K562 (cell line): ENCODE data around the gene KIAA0513.

Experiments
- EP300 ChIP-seq: IDR thresholded peaks from 2 replicates; pipeline ENCODE4 v1.6.1; 2012; ENCODE audit warnings: low read length, improper control_type of control experiment
- NFYB ChIP-seq: IDR thresholded peaks from 2 replicates; pipeline ENCODE4 v1.6.1; 2011; ENCODE audit warnings: mild to moderate bottlenecking, moderate library complexity; ENCODE audit not compliant: insufficient read length; ENCODE audit errors: extremely low read depth
- NR2C2 ChIP-seq, 2 experiments: fragments of 200-800 bp in 1 of 2; sonication (Bioruptor generic) in 1 of 2; sonication (generic) in 1 of 2; formaldehyde crosslinking in 1 of 2; IDR thresholded peaks; 2 replicates each; pipeline versions ENCODE4 v1.6.1 to v1.8.0; 2016 to 2022; ENCODE audit warnings: mild to moderate bottlenecking in 1 of 2, missing compliant biosample characterization in 1 of 2, missing genetic modification characterization in 1 of 2, missing genetic modification reagents in 1 of 2
- RFX5 ChIP-seq: IDR thresholded peaks from 2 replicates; pipeline ENCODE4 v1.6.1; 2011; ENCODE audit warnings: low read depth, mild to moderate bottlenecking, improper control_type of control experiment, low read length
- SMAD1 ChIP-seq: fragments of 150-350 bp; IDR thresholded peaks from 2 replicates; pipeline ENCODE4 v1.6.1; 2014; ENCODE audit warnings: low read length, low read depth; ENCODE audit not compliant: partially characterized antibody
- SOX6 ChIP-seq: fragments of 450-650 bp; IDR thresholded peaks from 2 replicates; pipeline ENCODE4 v1.6.1; 2014; ENCODE audit warnings: mild to moderate bottlenecking
- TBP ChIP-seq: optimal IDR thresholded peaks from 2 replicates; pipeline ENCODE3; 2011; ENCODE audit warnings: low read depth, low read length, improper control_type of control experiment
- XRCC3 ChIP-seq: fragments of 450-650 bp; IDR thresholded peaks from 2 replicates; pipeline ENCODE4 v1.6.1; 2017; ENCODE audit warnings: mild to moderate bottlenecking, moderate library complexity
- ZNF436 ChIP-seq: fragments of 250-450, 450-650 bp; sonication (Bioruptor Pico); formaldehyde crosslinking; IDR thresholded peaks from 2 replicates; pipeline ENCODE4 v1.7.0; 2020; ENCODE audit warnings: mild to moderate bottlenecking
- TF ChIP-seq, protein P1 (sequence below), 3 experiments: IDR thresholded peaks in 2 of 3; conservative IDR thresholded peaks in 1 of 3; 2 replicates each; pipeline ENCODE4 v1.5.1; 2011 to 2012; ENCODE audit warnings: low read length in 3 of 3, mild to moderate bottlenecking in 3 of 3, control low read depth in 2 of 3, improper control_type of control experiment in 1 of 3, inconsistent platforms in 1 of 3, low read depth in 1 of 3, mixed read lengths in 1 of 3, moderate library complexity in 1 of 3; ENCODE audit not compliant: insufficient read depth in 2 of 3
- TF ChIP-seq, protein P2 (sequence below), 2 experiments: fragments of 200-800 bp in 1 of 2; sonication (Bioruptor generic) in 1 of 2; sonication (generic) in 1 of 2; formaldehyde crosslinking in 1 of 2; IDR thresholded peaks in 1 of 2; conservative IDR thresholded peaks in 1 of 2; 2 replicates each; pipeline versions ENCODE4 v1.5.0 to v1.6.1; 2016 to 2020; ENCODE audit warnings: missing compliant biosample characterization in 1 of 2, missing genetic modification characterization in 1 of 2, missing genetic modification reagents in 1 of 2
- TF ChIP-seq, protein P3 (sequence below): sonication (generic); formaldehyde crosslinking; IDR thresholded peaks from 2 replicates; pipeline ENCODE4 v1.9.0; 2022; ENCODE audit warnings: mild to moderate bottlenecking, missing genetic modification reagents
- TF ChIP-seq, protein P4 (sequence below), 2 experiments: fragments of 450-650 bp; formaldehyde crosslinking in 1 of 2; IDR thresholded peaks; 2 replicates each; pipeline versions ENCODE4 v1.4.0 to v1.6.1; 2014 to 2020; ENCODE audit warnings: mild to moderate bottlenecking in 2 of 2, borderline replicate concordance in 1 of 2, low read depth in 1 of 2

DNA sequence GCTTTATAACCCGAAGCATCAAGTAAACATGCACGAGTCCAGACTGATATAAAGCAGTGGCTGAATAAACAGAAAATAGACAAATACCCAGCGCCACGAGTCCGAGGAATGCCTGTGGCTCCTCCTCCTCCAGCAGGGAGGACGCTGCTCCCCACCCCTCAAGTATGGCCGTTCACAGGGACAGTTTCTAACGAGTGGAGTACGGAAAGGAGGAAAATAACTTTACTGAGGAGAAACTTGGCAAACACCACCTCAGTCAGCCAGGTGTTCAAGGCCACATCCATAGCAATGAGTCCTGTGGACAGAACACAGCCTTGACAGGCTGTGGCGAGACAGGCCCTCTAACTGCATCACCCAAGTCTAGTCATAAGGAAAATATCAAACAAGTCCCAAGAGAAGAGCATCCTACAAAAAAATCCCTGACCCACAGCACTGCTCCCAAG lies 25.5 kb upstream of the KIAA0513 start:
- TF ChIP-seq RFX5 (no peak), SOX6 (no peak), TBP (no peak), ZNF436 (CRISPR knock-in tag) (no peak), SMAD1 (no peak), NR2C2 (CRISPR knock-in tag; IDR thresholded peaks at IDR 0.05) (no peak), NR2C2 (tag; IDR thresholded peaks at IDR 0.05) (no peak), EP300 (no peak), XRCC3 (no peak), NFYB (no peak)
- TF ChIP-seq, protein P1, sequence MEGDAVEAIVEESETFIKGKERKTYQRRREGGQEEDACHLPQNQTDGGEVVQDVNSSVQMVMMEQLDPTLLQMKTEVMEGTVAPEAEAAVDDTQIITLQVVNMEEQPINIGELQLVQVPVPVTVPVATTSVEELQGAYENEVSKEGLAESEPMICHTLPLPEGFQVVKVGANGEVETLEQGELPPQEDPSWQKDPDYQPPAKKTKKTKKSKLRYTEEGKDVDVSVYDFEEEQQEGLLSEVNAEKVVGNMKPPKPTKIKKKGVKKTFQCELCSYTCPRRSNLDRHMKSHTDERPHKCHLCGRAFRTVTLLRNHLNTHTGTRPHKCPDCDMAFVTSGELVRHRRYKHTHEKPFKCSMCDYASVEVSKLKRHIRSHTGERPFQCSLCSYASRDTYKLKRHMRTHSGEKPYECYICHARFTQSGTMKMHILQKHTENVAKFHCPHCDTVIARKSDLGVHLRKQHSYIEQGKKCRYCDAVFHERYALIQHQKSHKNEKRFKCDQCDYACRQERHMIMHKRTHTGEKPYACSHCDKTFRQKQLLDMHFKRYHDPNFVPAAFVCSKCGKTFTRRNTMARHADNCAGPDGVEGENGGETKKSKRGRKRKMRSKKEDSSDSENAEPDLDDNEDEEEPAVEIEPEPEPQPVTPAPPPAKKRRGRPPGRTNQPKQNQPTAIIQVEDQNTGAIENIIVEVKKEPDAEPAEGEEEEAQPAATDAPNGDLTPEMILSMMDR (IDR thresholded peaks at IDR 0.05 in 2 of 3, conservative IDR thresholded peaks at IDR 0.05 in 1 of 3; ENCODE audit: insufficient read depth in 2 of 3, low read depth in 1 of 3, low read length in 3 of 3), result no peak
- TF ChIP-seq, protein P2, sequence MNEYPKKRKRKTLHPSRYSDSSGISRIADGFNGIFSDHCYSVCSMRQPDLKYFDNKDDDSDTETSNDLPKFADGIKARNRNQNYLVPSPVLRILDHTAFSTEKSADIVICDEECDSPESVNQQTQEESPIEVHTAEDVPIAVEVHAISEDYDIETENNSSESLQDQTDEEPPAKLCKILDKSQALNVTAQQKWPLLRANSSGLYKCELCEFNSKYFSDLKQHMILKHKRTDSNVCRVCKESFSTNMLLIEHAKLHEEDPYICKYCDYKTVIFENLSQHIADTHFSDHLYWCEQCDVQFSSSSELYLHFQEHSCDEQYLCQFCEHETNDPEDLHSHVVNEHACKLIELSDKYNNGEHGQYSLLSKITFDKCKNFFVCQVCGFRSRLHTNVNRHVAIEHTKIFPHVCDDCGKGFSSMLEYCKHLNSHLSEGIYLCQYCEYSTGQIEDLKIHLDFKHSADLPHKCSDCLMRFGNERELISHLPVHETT (CRISPR knock-in tag; conservative IDR thresholded peaks at IDR 0.05 in 1 of 2, IDR thresholded peaks at IDR 0.05 in 1 of 2), result no peak
- TF ChIP-seq, protein P3, sequence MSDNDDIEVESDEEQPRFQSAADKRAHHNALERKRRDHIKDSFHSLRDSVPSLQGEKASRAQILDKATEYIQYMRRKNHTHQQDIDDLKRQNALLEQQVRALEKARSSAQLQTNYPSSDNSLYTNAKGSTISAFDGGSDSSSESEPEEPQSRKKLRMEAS (CRISPR knock-in tag), result no peak
- TF ChIP-seq, protein P4, sequence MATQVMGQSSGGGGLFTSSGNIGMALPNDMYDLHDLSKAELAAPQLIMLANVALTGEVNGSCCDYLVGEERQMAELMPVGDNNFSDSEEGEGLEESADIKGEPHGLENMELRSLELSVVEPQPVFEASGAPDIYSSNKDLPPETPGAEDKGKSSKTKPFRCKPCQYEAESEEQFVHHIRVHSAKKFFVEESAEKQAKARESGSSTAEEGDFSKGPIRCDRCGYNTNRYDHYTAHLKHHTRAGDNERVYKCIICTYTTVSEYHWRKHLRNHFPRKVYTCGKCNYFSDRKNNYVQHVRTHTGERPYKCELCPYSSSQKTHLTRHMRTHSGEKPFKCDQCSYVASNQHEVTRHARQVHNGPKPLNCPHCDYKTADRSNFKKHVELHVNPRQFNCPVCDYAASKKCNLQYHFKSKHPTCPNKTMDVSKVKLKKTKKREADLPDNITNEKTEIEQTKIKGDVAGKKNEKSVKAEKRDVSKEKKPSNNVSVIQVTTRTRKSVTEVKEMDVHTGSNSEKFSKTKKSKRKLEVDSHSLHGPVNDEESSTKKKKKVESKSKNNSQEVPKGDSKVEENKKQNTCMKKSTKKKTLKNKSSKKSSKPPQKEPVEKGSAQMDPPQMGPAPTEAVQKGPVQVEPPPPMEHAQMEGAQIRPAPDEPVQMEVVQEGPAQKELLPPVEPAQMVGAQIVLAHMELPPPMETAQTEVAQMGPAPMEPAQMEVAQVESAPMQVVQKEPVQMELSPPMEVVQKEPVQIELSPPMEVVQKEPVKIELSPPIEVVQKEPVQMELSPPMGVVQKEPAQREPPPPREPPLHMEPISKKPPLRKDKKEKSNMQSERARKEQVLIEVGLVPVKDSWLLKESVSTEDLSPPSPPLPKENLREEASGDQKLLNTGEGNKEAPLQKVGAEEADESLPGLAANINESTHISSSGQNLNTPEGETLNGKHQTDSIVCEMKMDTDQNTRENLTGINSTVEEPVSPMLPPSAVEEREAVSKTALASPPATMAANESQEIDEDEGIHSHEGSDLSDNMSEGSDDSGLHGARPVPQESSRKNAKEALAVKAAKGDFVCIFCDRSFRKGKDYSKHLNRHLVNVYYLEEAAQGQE (IDR thresholded peaks at IDR 0.05; ENCODE audit: borderline replicate concordance), result no peak
- TF ChIP-seq, protein P4 (CRISPR knock-in tag; IDR thresholded peaks at IDR 0.05; ENCODE audit: low read depth), result no peak
